Central memory CD8-positive, alpha-beta T cell (primary cell): Measurements from ENCODE around the gene UNC5CL.

ENCODE experiments used
- ATAC-seq: fragments of 150-1000 bp; cut with Tn5 transposase; replicated peaks from 2 replicates; pipeline ENCODE4 v1.10.0; 2022; ENCODE audit warnings: mild to moderate bottlenecking, moderate FRiP score, moderate number of reproducible peaks; ENCODE audit not compliant: poor library complexity, severe bottlenecking; ENCODE audit errors: extremely low read depth
- DNase-seq, 2 donors: peaks; one replicate each; pipeline ENCODE4 v3.0.0; 2021; ENCODE audit warnings: low spot score in 2 of 2
- H3K27ac Mint-ChIP-seq: one replicate; pipeline ENCODE4 v1.8.0; 2022; ENCODE audit warnings: low read depth, mild to moderate bottlenecking, moderate library complexity, mixed read lengths
- H3K27me3 Mint-ChIP-seq: one replicate; pipeline ENCODE4 v1.8.0; 2022; ENCODE audit warnings: mixed read lengths
- H3K36me3 Mint-ChIP-seq: one replicate; pipeline ENCODE4 v1.8.0; 2022; ENCODE audit warnings: mild to moderate bottlenecking, moderate library complexity, mixed read lengths; ENCODE audit not compliant: insufficient read depth
- H3K4me1 Mint-ChIP-seq: one replicate; pipeline ENCODE4 v1.8.0; 2022; ENCODE audit warnings: mixed read lengths
- H3K4me3 Mint-ChIP-seq: one replicate; pipeline ENCODE4 v1.8.0; 2022; ENCODE audit warnings: mild to moderate bottlenecking, moderate library complexity, mixed read lengths
- H3K9me3 Mint-ChIP-seq: one replicate; pipeline ENCODE4 v1.8.0; 2022; ENCODE audit warnings: mixed read lengths

The UNC5CL gene

GRCh38 chr6:40986364-40986763, 52.7 kb downstream of the UNC5CL start:
- Mint-ChIP-seq H3K36me3 (no peaks in the 10 kb centered on the region), H3K9me3 (no peaks in the 10 kb centered on the region)
- ATAC-seq = no peak

DNA sequence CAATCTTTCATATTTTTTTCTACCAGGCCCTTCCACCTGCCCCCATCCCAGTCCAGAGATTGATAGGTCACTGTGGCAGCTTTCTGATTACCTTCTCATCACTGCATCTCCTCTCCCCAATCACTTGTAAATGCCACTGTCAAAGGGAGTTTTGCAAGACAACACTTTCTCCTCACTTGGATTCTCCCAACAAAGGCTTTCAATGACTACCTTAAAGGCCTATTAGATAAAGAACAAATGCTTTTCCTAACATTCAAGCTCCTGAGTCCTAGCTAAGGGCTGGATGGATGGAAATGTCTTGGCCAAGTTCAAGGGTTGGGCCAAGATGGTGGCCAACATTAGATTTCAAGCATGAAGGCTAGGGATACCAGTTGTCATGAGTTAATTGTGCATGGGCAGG, 55.3 kb downstream of the UNC5CL start:
- H3K4me3 Mint-ChIP-seq = no peak overlapping the region
- H3K27ac Mint-ChIP-seq = no peak overlapping the region
- H3K27me3 Mint-ChIP-seq = peaks cover 69% of the 10 kb centered on the region
- ATAC-seq (no peak), DNase-seq (no peak)
- H3K4me1 Mint-ChIP-seq = no peaks in the 10 kb centered on the region
- H3K36me3 Mint-ChIP-seq = no peaks in the 10 kb centered on the region
- H3K9me3 Mint-ChIP-seq = no peaks in the 10 kb centered on the region

More at GRCh38 chr6:40986364-40986763, 52.7 kb downstream of the UNC5CL start:
- DNase-seq = no peak
- peaks cover 66% of the 10 kb centered on the region for H3K27me3 Mint-ChIP-seq
- H3K4me3 Mint-ChIP-seq = no peak overlapping the region
- no peaks in the 10 kb centered on the region for H3K4me1 Mint-ChIP-seq
- no peak overlapping the region for H3K27ac Mint-ChIP-seq

DNA sequence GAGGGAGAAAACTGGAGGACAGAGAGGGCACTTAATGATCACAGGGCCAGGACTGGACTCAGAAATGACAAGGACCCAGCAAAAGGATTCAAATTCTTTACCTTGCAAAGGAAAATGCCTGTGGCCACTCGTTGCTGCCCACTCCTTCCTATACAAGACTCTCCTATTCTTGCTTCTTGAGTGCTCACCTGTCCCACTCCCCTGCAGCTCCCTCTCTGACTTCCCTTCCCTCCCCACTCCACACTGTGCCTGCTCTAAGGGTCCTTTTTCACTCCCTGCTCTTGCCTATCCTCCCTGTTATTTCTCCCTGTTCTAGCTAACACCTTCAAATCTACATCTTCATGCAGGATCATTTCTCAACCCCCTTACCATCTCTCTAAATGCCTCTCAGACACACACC, 56.1 kb downstream of the UNC5CL start:
- peaks cover 77% of the 10 kb centered on the region for H3K27me3 Mint-ChIP-seq
- no peak overlapping the region for H3K27ac Mint-ChIP-seq
- H3K4me3 Mint-ChIP-seq = no peak overlapping the region
- no peaks in the 10 kb centered on the region for H3K9me3 Mint-ChIP-seq
- H3K36me3 Mint-ChIP-seq = no peaks in the 10 kb centered on the region
- DNase-seq (no peak), ATAC-seq (no peak)
- no peaks in the 10 kb centered on the region for H3K4me1 Mint-ChIP-seq

DNA sequence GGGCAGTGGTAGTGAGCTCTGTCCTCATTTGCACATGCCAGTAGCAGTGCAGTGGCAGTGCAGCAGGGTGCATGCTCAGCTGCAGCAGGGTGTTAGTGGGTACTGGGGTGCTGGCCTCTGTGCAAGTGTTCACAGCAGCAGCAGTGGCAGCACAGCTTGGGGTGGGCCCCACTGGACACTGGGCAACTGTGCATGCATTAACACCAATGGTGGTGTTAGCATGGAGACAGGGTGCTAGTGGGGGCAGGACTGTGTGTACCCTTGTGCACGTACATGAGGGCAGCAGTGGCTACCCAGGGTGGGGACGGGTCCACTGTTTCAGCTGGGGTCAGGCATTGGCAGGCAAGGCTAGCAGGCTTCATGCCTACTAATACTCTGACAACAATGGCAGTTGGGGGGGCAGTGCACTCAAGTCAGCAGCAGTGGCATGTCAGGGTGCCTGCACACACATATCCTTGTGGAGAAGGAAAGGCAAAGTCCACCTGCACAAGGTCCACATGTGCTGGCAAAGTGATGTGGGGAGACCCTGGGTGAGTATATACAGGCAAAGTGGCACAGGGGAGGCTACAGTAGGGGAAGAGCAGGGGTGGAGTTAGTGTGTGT, 60.2 kb downstream of the UNC5CL start:
- H3K4me1 Mint-ChIP-seq = no peaks in the 10 kb centered on the region
- H3K36me3 Mint-ChIP-seq = no peaks in the 10 kb centered on the region
- no peak for ATAC-seq
- H3K9me3 Mint-ChIP-seq = no peaks in the 10 kb centered on the region
- H3K27me3 Mint-ChIP-seq = peaks cover 92% of the 10 kb centered on the region
- no peak overlapping the region for H3K4me3 Mint-ChIP-seq
- H3K27ac Mint-ChIP-seq = no peak overlapping the region
- DNase-seq = no peak

- Mint-ChIP-seq H3K27me3 (peaks cover 97% of the 10 kb centered on the region), H3K9me3 (peaks cover 5% of the 10 kb centered on the region), H3K4me3 (no peak overlapping the region), H3K27ac (no peak overlapping the region), H3K4me1 (no peaks in the 10 kb centered on the region), H3K36me3 (no peaks in the 10 kb centered on the region)
- ATAC-seq = no peak
- no peak for DNase-seq
Measured at GRCh38 chr6:40977695-40978094, 61.3 kb downstream of the UNC5CL start.

DNA sequence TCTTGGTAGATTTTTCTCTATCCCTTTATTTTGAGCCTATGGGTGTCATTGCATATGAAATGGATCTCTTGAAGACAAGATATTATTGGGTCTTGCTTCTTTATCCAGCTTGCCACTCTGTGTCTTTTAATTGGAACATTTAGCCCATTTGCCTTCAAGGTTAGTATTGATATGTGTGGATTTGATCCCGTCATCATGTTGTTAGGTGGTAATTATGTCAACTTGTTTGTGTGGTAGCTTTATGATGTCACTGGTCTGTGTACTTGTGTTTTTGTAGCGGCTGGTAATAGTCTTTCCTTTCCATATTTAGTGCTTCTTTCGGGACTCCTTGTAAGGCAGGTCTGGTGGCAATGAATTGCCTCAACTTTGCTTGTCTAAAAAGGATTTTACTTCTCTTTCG, 61.9 kb downstream of the UNC5CL start:
- no peak for DNase-seq
- Mint-ChIP-seq H3K9me3 (peaks cover 5% of the 10 kb centered on the region), H3K4me1 (no peaks in the 10 kb centered on the region), H3K27ac (no peak overlapping the region), H3K27me3 (peaks cover 97% of the 10 kb centered on the region), H3K36me3 (no peaks in the 10 kb centered on the region), H3K4me3 (no peak overlapping the region)
- no peak for ATAC-seq
